SK-N-SH (cell line): ENCODE data around the gene CERS6. TPM values are rescaled to one million over a fixed set of nuclear protein-coding genes. Genes with fewer than 3 reads are reported as not detected.

Source experiments
- CTCF ChIA-PET: fragments of 300-600, 350-600 bp; formaldehyde crosslinking; extraction: SDS; loops from one replicate; lab custom pipeline; 2021; lab: Yijun Ruan, JAX
- POLR2A ChIA-PET: fragments of 350-600 bp; sonication (Branson Sonifier 250); formaldehyde crosslinking; extraction: SDS; loops from one replicate; lab custom pipeline; 2020; ENCODE audit warnings: antibody characterized with exemption, inconsistent platforms; lab: Yijun Ruan, JAX
- DNase-seq: peaks from one replicate; pipeline ENCODE4 v3.0.0; 2012
- H2AFZ ChIP-seq: fragments of 200-600 bp; sonication (generic); 2 replicates; pipeline ENCODE4 v1.8.1; 2016; ENCODE audit warnings: antibody characterized with exemption, mild to moderate bottlenecking, low read depth
- H3F3A ChIP-seq: fragments of 200-600 bp; sonication (generic); replicated peaks from 2 replicates; pipeline ENCODE3; 2016; ENCODE audit warnings: antibody characterized with exemption, mild to moderate bottlenecking; ENCODE audit not compliant: insufficient read depth
- H3K27ac ChIP-seq, 2 experiments: fragments of 200-500 bp in 1 of 2; fragments of 200-600 bp in 1 of 2; sonication (Bioruptor generic) in 1 of 2; sonication (generic), shearing (Covaris generic) in 1 of 2; 2 replicates each; pipeline versions ENCODE4 v1.5.1 to v1.6.1; 2014 to 2016; ENCODE audit warnings: low read depth in 2 of 2, inconsistent platforms in 1 of 2, low read length in 1 of 2, mild to moderate bottlenecking in 1 of 2, mixed read lengths in 1 of 2
- H3K27me3 ChIP-seq: fragments of 200-600 bp; sonication (generic), shearing (Covaris generic); 2 replicates; pipeline ENCODE4 v1.6.1; 2016; ENCODE audit warnings: mixed run types; ENCODE audit not compliant: insufficient read depth
- H3K36me3 ChIP-seq, 2 experiments: fragments of 200-500 bp in 1 of 2; fragments of 200-600 bp in 1 of 2; sonication (Bioruptor generic) in 1 of 2; sonication (generic) in 1 of 2; replicated peaks in 1 of 2; 2 replicates each; pipeline versions ENCODE3 to v1.5.1; 2014 to 2016; ENCODE audit warnings: low read length in 1 of 2, mild to moderate bottlenecking in 1 of 2; ENCODE audit not compliant: insufficient read depth in 2 of 2, control insufficient read depth in 1 of 2
- H3K4me1 ChIP-seq, 2 experiments: fragments of 200-500 bp in 1 of 2; fragments of 200-600 bp in 1 of 2; sonication (Bioruptor generic) in 1 of 2; sonication (generic), shearing (Covaris generic) in 1 of 2; 2 replicates each; pipeline versions ENCODE4 v1.5.1 to v1.6.1; 2014 to 2016; ENCODE audit warnings: low read depth in 1 of 2, low read length in 1 of 2, mixed run types in 1 of 2; ENCODE audit not compliant: insufficient read depth in 2 of 2, control insufficient read depth in 1 of 2
- H3K4me2 ChIP-seq: fragments of 200-600 bp; sonication (generic), shearing (Covaris generic); 2 replicates; pipeline ENCODE4 v1.6.1; 2017; ENCODE audit warnings: mixed run types
- H3K4me3 ChIP-seq, 2 experiments: fragments of 200-500 bp in 1 of 2; fragments of 200-600 bp in 1 of 2; sonication (Bioruptor generic) in 1 of 2; sonication (generic), shearing (Covaris generic) in 1 of 2; 2 replicates each; pipeline versions ENCODE4 v1.5.1 to v1.8.1; 2014 to 2016; ENCODE audit warnings: low read depth in 2 of 2, inconsistent platforms in 1 of 2, low read length in 1 of 2, mild to moderate bottlenecking in 1 of 2, mixed read lengths in 1 of 2, moderate library complexity in 1 of 2
- H3K79me2 ChIP-seq: fragments of 200-600 bp; sonication (generic); 2 replicates; pipeline ENCODE4 v1.8.1; 2017; ENCODE audit warnings: mild to moderate bottlenecking; ENCODE audit not compliant: insufficient read depth
- H3K9ac ChIP-seq: fragments of 200-600 bp; sonication (generic); 2 replicates; pipeline ENCODE4 v1.6.1; 2017; ENCODE audit warnings: mixed run types
- H3K9me2 ChIP-seq: fragments of 200-600 bp; sonication (generic); 2 replicates; pipeline ENCODE4 v1.6.1; 2017; ENCODE audit warnings: mixed run types
- H3K9me3 ChIP-seq: fragments of 200-600 bp; sonication (generic); 2 replicates; pipeline ENCODE4 v1.6.1; 2017; ENCODE audit warnings: mixed run types, mild to moderate bottlenecking, moderate library complexity
- H4K20me1 ChIP-seq: fragments of 200-600 bp; sonication (generic); 2 replicates; pipeline ENCODE4 v1.6.1; 2017; ENCODE audit warnings: mild to moderate bottlenecking, mixed run types; ENCODE audit not compliant: insufficient read depth
- CTCF ChIP-seq: fragments of 200-600 bp; sonication (generic); IDR thresholded peaks from 2 replicates; pipeline ENCODE4 v1.6.1; 2017; ENCODE audit warnings: antibody characterized with exemption, mild to moderate bottlenecking, moderate library complexity
- FOSL2 ChIP-seq: IDR thresholded peaks from 2 replicates; pipeline ENCODE4 v1.4.0; 2012; ENCODE audit warnings: low read depth, mild to moderate bottlenecking, moderate library complexity, borderline replicate concordance
- FOXJ3 ChIP-seq: sonication (generic); formaldehyde crosslinking; IDR thresholded peaks from 2 replicates; pipeline ENCODE4 v1.5.1; 2020; ENCODE audit warnings: mild to moderate bottlenecking, missing genetic modification reagents
- FOXM1 ChIP-seq: IDR thresholded peaks from 2 replicates; pipeline ENCODE4 v1.4.0; 2012; ENCODE audit warnings: low read depth, mild to moderate bottlenecking
- GABPA ChIP-seq: IDR thresholded peaks from 2 replicates; pipeline ENCODE4 v1.4.0; 2012; ENCODE audit warnings: low read depth, mild to moderate bottlenecking
- MEF2A ChIP-seq: IDR thresholded peaks from 2 replicates; pipeline ENCODE4 v1.4.0; 2012; ENCODE audit warnings: low read depth, borderline replicate concordance
- MXI1 ChIP-seq: IDR thresholded peaks from 2 replicates; pipeline ENCODE4 v1.6.1; 2012; ENCODE audit warnings: mild to moderate bottlenecking, low read depth, low read length, improper control_type of control experiment
- NFIC ChIP-seq: IDR thresholded peaks from 2 replicates; pipeline ENCODE4 v1.4.0; 2012; ENCODE audit warnings: borderline replicate concordance
- NRF1 ChIP-seq: IDR thresholded peaks from 2 replicates; pipeline ENCODE4 v1.6.1; 2012; ENCODE audit warnings: low read depth, mild to moderate bottlenecking, low read length
- POLR2AphosphoS5 ChIP-seq: IDR thresholded peaks from 2 replicates; pipeline ENCODE4 v1.6.1; 2012; ENCODE audit warnings: low read depth, low read length
- RCOR1 ChIP-seq: fragments of 150-350 bp; IDR thresholded peaks from 2 replicates; pipeline ENCODE4 v1.6.1; 2017; ENCODE audit warnings: antibody characterized with exemption, low read length
- REST ChIP-seq: IDR thresholded peaks from 2 replicates; pipeline ENCODE4 v1.6.1; 2012; ENCODE audit warnings: mild to moderate bottlenecking, low read depth, low read length, moderate library complexity
- RXRA ChIP-seq: IDR thresholded peaks from 2 replicates; pipeline ENCODE4 v1.4.0; 2012; ENCODE audit warnings: low read depth, mild to moderate bottlenecking, borderline replicate concordance
- SMC3 ChIP-seq: IDR thresholded peaks from 2 replicates; pipeline ENCODE4 v1.6.1; 2012; ENCODE audit warnings: low read depth, low read length, improper control_type of control experiment
- TAF1 ChIP-seq: IDR thresholded peaks from 2 replicates; pipeline ENCODE4 v1.6.1; 2012; ENCODE audit warnings: low read depth, mild to moderate bottlenecking, low read length, moderate library complexity, borderline replicate concordance
- TCF12 ChIP-seq: IDR thresholded peaks from 2 replicates; pipeline ENCODE4 v1.4.0; 2012
- USF1 ChIP-seq: IDR thresholded peaks from 2 replicates; pipeline ENCODE4 v1.4.0; 2012; ENCODE audit warnings: low read depth, borderline replicate concordance
- YY1 ChIP-seq: IDR thresholded peaks from 2 replicates; pipeline ENCODE4 v1.4.0; 2012; ENCODE audit warnings: low read depth, mild to moderate bottlenecking
- WGBS: methylation state at CpG from one replicate; pipeline ENCODE4 v1.1.6; 2017; ENCODE audit warnings: low lambda C conversion rate; 5-methylcytosine and 5-hydroxymethylcytosine counted together
- polyA plus RNA-seq, 3 experiments: library from polyadenylated mRNA; depleted of rRNA; stranded (reverse); fragments of >200 nt; gene quantifications; 2 replicates each; pipeline ENCODE4 v1.2.3, GENCODE V29; 2012

The CERS6 gene
- polyA plus RNA-seq, 1 of the 3 experiments (the other 2 are of a cell fraction): 1.8 TPM

GRCh38 chr2:168577885-168578284 is 121.8 kb downstream of the CERS6 start (continued):
- TF ChIP-seq MXI1: no peak
- TF ChIP-seq POLR2AphosphoS5: no peak
- TF ChIP-seq CTCF: no peak
- no peak for TF ChIP-seq FOXJ3 (CRISPR knock-in tag)
- no peak for TF ChIP-seq REST
- TF ChIP-seq FOSL2: no peak
- TF ChIP-seq USF1: no peak

- no peaks in the 10 kb centered on the region for H3K9me2 ChIP-seq
- ChIA-PET CTCF (interaction anchor here (1.1 kb wide), 1 partner anchor 9 kb away, joined by 3 read pairs; no protein-coding TSS in a partner anchor), POLR2A (no interaction called here)
- 92% methylated on average over 5 of the region's 5 CpGs for WGBS
- no peak for TF ChIP-seq SMC3
- TF ChIP-seq NRF1: no peak
- no peak for TF ChIP-seq FOXJ3 (CRISPR knock-in tag)
- no peak for TF ChIP-seq NFIC
- TF ChIP-seq USF1: no peak
- TF ChIP-seq POLR2AphosphoS5: no peak
- no peak for TF ChIP-seq FOXM1
- TF ChIP-seq RXRA: no peak
- no peak for TF ChIP-seq RCOR1
- TF ChIP-seq REST: no peak
- no peak for TF ChIP-seq TAF1
- TF ChIP-seq GABPA: no peak
- TF ChIP-seq TCF12: no peak
- TF ChIP-seq YY1: no peak
- no peak for TF ChIP-seq MEF2A
- no peak for DNase-seq
- peaks cover 7 to 31% of the 10 kb centered on the region in 2 experiments; a peak in 3 of 4 replicates for H3K4me1 ChIP-seq
- H3K9me3 ChIP-seq: no peaks in the 10 kb centered on the region
- H3K27me3 ChIP-seq: no peaks in the 10 kb centered on the region
- H3F3A ChIP-seq: peaks cover 12% of the 10 kb centered on the region
- H3K4me2 ChIP-seq: peak overlapping the region; percentile 30; the same call in 1 of the 2 replicates
- peak overlapping the region; percentile 71 for H2AFZ ChIP-seq
- no peaks in the 10 kb centered on the region for H4K20me1 ChIP-seq
- no peaks in the 10 kb centered on the region for H3K36me3 ChIP-seq
- H3K4me3 ChIP-seq: no peak overlapping the region
- peak overlapping the region; percentile 78 to 87 for H3K27ac ChIP-seq
- H3K9ac ChIP-seq: peak overlapping the region; percentile 36; the same call in 1 of the 2 replicates
- H3K79me2 ChIP-seq: no peaks in the 10 kb centered on the region
Observed at GRCh38 chr2:168583064-168583709, 127.1 kb downstream of the CERS6 start.
